Chondrocyte (in vitro differentiated cells): ENCODE measurements around the gene ZNF33A. TPM values are rescaled to one million over a fixed set of nuclear protein-coding genes. Genes with fewer than 3 reads are reported as not detected.
"Not testable (repeated sequence)": the region's sequence is repeated elsewhere in the genome, so short reads cannot be mapped to it uniquely, and the experiment has no call there.

Experiments used
- DNase-seq: peaks from one replicate; pipeline ENCODE4 v3.0.0; 2021; ENCODE audit warnings: mixed read lengths, low spot score
- H3K27ac Mint-ChIP-seq: one replicate; pipeline ENCODE4 v1.8.0; 2021; ENCODE audit warnings: mild to moderate bottlenecking, moderate library complexity, mixed read lengths; ENCODE audit not compliant: unreplicated experiment
- H3K27me3 Mint-ChIP-seq: 2 replicates; pipeline ENCODE4 v1.8.0; 2021; ENCODE audit warnings: low read depth, mixed read lengths
- H3K36me3 Mint-ChIP-seq: 2 replicates; pipeline ENCODE4 v1.8.0; 2021; ENCODE audit warnings: low read depth, mixed read lengths
- H3K4me1 Mint-ChIP-seq: 2 replicates; pipeline ENCODE4 v1.8.0; 2021; ENCODE audit warnings: low read depth, mild to moderate bottlenecking, mixed read lengths
- H3K4me3 Mint-ChIP-seq: one replicate; pipeline ENCODE4 v1.8.0; 2021; ENCODE audit warnings: mild to moderate bottlenecking, moderate library complexity, mixed read lengths; ENCODE audit not compliant: unreplicated experiment
- H3K9me3 Mint-ChIP-seq: 2 replicates; pipeline ENCODE4 v1.8.0; 2021; ENCODE audit warnings: low read depth, mixed read lengths
- total RNA-seq: library from RNA; stranded (reverse); gene quantifications from 3 replicates; pipeline ENCODE4 v1.2.1, GENCODE V29; 2021
- TF ChIP-seq, protein P1 (sequence below): fragments of 200-600 bp; sonication (generic); IDR thresholded peaks from 2 replicates; pipeline ENCODE4 v1.5.0; 2021; ENCODE audit warnings: antibody characterized with exemption, mild to moderate bottlenecking, moderate library complexity

ZNF33A gene
- total RNA-seq, 1 donor from 2014 or later: 14.2 TPM

- Mint-ChIP-seq H3K4me1 (no peaks in the 10 kb centered on the region), H3K9me3 (peaks cover 6% of the 10 kb centered on the region), H3K4me3 (no peak overlapping the region), H3K27me3 (no peaks in the 10 kb centered on the region), H3K36me3 (peaks cover 33% of the 10 kb centered on the region), H3K27ac (no peak overlapping the region)
- TF ChIP-seq, protein P1, sequence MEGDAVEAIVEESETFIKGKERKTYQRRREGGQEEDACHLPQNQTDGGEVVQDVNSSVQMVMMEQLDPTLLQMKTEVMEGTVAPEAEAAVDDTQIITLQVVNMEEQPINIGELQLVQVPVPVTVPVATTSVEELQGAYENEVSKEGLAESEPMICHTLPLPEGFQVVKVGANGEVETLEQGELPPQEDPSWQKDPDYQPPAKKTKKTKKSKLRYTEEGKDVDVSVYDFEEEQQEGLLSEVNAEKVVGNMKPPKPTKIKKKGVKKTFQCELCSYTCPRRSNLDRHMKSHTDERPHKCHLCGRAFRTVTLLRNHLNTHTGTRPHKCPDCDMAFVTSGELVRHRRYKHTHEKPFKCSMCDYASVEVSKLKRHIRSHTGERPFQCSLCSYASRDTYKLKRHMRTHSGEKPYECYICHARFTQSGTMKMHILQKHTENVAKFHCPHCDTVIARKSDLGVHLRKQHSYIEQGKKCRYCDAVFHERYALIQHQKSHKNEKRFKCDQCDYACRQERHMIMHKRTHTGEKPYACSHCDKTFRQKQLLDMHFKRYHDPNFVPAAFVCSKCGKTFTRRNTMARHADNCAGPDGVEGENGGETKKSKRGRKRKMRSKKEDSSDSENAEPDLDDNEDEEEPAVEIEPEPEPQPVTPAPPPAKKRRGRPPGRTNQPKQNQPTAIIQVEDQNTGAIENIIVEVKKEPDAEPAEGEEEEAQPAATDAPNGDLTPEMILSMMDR: no peak
- no peak for DNase-seq
Observed at GRCh38 chr10:38045129-38045528, 34.7 kb downstream of the ZNF33A start.

GRCh38 chr10:38047666-38048065, 37.2 kb downstream of the ZNF33A start:
- H3K4me3 Mint-ChIP-seq: no peak overlapping the region
- H3K36me3 Mint-ChIP-seq: peaks cover 36% of the 10 kb centered on the region
- no peaks in the 10 kb centered on the region for H3K4me1 Mint-ChIP-seq
- no peak overlapping the region for H3K27ac Mint-ChIP-seq
- no peak for DNase-seq
- TF ChIP-seq, protein P1: no peak
- peaks cover 13% of the 10 kb centered on the region for H3K9me3 Mint-ChIP-seq
- no peaks in the 10 kb centered on the region for H3K27me3 Mint-ChIP-seq

- DNase-seq: no peak
- no peak overlapping the region for H3K4me3 Mint-ChIP-seq
- no peaks in the 10 kb centered on the region for H3K27me3 Mint-ChIP-seq
- peaks cover 5% of the 10 kb centered on the region for H3K4me1 Mint-ChIP-seq
- peaks cover 49% of the 10 kb centered on the region for H3K36me3 Mint-ChIP-seq
- TF ChIP-seq, protein P1: no peak
- H3K9me3 Mint-ChIP-seq: peaks cover 34% of the 10 kb centered on the region
- no peak overlapping the region for H3K27ac Mint-ChIP-seq
Observed at GRCh38 chr10:38050212-38050611, 39.7 kb downstream of the ZNF33A start.

DNA sequence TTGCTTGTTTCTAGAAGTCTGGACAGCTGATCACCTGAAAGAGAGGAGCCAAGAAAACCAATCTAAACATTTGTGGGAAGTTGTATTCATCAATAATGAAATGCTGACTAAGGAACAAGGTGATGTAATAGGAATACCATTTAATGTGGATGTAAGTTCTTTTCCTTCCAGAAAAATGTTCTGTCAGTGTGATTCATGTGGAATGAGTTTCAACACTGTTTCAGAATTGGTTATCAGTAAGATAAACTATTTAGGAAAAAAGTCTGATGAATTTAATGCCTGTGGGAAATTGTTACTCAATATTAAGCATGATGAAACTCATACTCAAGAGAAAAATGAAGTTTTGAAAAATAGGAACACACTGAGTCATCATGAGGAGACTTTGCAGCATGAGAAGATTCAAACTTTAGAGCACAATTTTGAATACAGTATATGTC, 43.9 kb downstream of the ZNF33A start:
- no peak for DNase-seq
- TF ChIP-seq, protein P1: no peak

GRCh38 chr10:38055274-38055894, 44.9 kb downstream of the ZNF33A start:
- Mint-ChIP-seq H3K36me3 (peaks cover 62% of the 10 kb centered on the region), H3K9me3 (peaks cover 63% of the 10 kb centered on the region)
- H3K27ac Mint-ChIP-seq, DNase-seq, H3K4me3 Mint-ChIP-seq, H3K27me3 Mint-ChIP-seq, H3K4me1 Mint-ChIP-seq: not testable (repeated sequence)

More for the DNA sequence above, 43.9 kb downstream of the ZNF33A start:
- peak overlapping the region; percentile 89 for H3K27ac Mint-ChIP-seq
- peaks cover 5% of the 10 kb centered on the region for H3K4me1 Mint-ChIP-seq
- H3K4me3 Mint-ChIP-seq: no peak overlapping the region
- no peaks in the 10 kb centered on the region for H3K27me3 Mint-ChIP-seq
- peaks cover 58% of the 10 kb centered on the region for H3K9me3 Mint-ChIP-seq
- peaks cover 61% of the 10 kb centered on the region for H3K36me3 Mint-ChIP-seq

DNA sequence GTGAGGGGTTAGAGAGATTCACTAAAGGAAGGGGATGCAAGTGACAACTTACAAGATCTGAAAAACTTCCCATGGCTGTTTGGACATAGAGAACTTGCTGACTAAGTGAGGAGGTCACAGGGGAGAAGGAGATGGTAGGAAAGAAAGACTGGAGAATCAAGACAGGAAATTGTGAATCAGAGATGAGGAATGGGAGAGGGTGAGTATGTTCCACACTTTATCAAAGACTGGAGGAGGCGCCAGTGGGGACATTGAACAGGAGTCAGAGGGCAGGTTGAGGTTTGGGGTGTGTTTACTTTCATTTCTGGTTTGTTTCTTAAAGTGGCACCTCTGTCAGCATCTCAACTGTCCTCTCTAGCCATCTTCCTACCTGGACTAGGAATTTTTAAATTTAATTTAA, 59.2 kb downstream of the ZNF33A start:
- peak overlapping the region; percentile 30 for H3K27ac Mint-ChIP-seq
- not testable (repeated sequence) for DNase-seq, H3K9me3 Mint-ChIP-seq, H3K27me3 Mint-ChIP-seq, H3K4me1 Mint-ChIP-seq, H3K4me3 Mint-ChIP-seq, H3K36me3 Mint-ChIP-seq
